Fibroblast of lung (primary cell): ENCODE results near the gene TMPRSS2. TPM values are rescaled to one million over a fixed set of nuclear protein-coding genes. Genes with fewer than 3 reads are reported as not detected.

ENCODE experiments used
- DNase-seq, 2 donors: peaks; one replicate each; pipeline versions ENCODE4 v3.0.0 to v3.0.0-alpha.2; 2010; ENCODE audit warnings: low read depth in 2 of 2
- H2AFZ ChIP-seq: 2 replicates; pipeline ENCODE4 v1.5.1; 2012; ENCODE audit warnings: low read length, control low read depth, inconsistent platforms
- H3K27ac ChIP-seq: 2 replicates; pipeline ENCODE4 v1.5.1; 2011; ENCODE audit warnings: low read length, control low read depth; ENCODE audit not compliant: insufficient read depth
- H3K27me3 ChIP-seq: 2 replicates; pipeline ENCODE4 v1.5.1; 2011; ENCODE audit warnings: mild to moderate bottlenecking, low read length; ENCODE audit not compliant: control insufficient read depth, insufficient read depth
- H3K36me3 ChIP-seq: 2 replicates; pipeline ENCODE4 v1.5.1; 2011; ENCODE audit warnings: low read length; ENCODE audit not compliant: control insufficient read depth, insufficient read depth
- H3K4me1 ChIP-seq: 2 replicates; pipeline ENCODE4 v1.5.1; 2011; ENCODE audit warnings: low read length; ENCODE audit not compliant: control insufficient read depth, insufficient read depth; ENCODE audit errors: extremely low read depth
- H3K4me2 ChIP-seq: 2 replicates; pipeline ENCODE4 v1.5.1; 2011; ENCODE audit warnings: low read length, control low read depth; ENCODE audit not compliant: insufficient read depth; ENCODE audit errors: extremely low read depth
- H3K4me3 ChIP-seq, 4 experiments: fragments of 200-600 bp in 1 of 4; sonication (generic) in 1 of 4; replicated peaks in 1 of 4; 2 replicates each; pipeline ENCODE4 v1.5.1; 2011 to 2016; ENCODE audit warnings: low read length in 4 of 4, low read depth in 3 of 4, mild to moderate bottlenecking in 3 of 4, control low read depth in 2 of 4, inconsistent platforms in 1 of 4, mixed read lengths in 1 of 4; ENCODE audit not compliant: insufficient read depth in 1 of 4; ENCODE audit errors: control extremely low read depth in 1 of 4
- H3K79me2 ChIP-seq: 2 replicates; pipeline ENCODE4 v1.5.1; 2012; ENCODE audit warnings: mild to moderate bottlenecking, low read length, inconsistent platforms; ENCODE audit not compliant: control insufficient read depth, insufficient read depth
- H3K9ac ChIP-seq: 2 replicates; pipeline ENCODE4 v1.5.1; 2011; ENCODE audit warnings: mild to moderate bottlenecking, low read length, control low read depth; ENCODE audit not compliant: insufficient read depth
- H3K9me3 ChIP-seq: 2 replicates; pipeline ENCODE4 v1.5.1; 2012; ENCODE audit warnings: low read depth, low read length; ENCODE audit not compliant: control insufficient read depth, insufficient read depth
- H4K20me1 ChIP-seq: 2 replicates; pipeline ENCODE4 v1.5.1; 2011; ENCODE audit warnings: low read length; ENCODE audit not compliant: control insufficient read depth, insufficient read depth; ENCODE audit errors: extremely low read depth
- EZH2 ChIP-seq: IDR thresholded peaks from 2 replicates; pipeline ENCODE4 v1.5.1; 2012; ENCODE audit warnings: low read length, control low read depth, mild to moderate bottlenecking; ENCODE audit errors: missing control alignments
- polyA plus RNA-seq, 2 donors: library from polyadenylated mRNA; depleted of rRNA in 1 of 2; stranded (reverse) in 1 of 2; unstranded in 1 of 2; fragments of >200 nt; gene quantifications; 2 replicates each; pipeline ENCODE4 v1.2.1, GENCODE V29; 2011 to 2012; ENCODE audit warnings: missing spikeins in 1 of 2
- total RNA-seq: library from RNA; depleted of rRNA; stranded (reverse); fragments of >200 nt; gene quantifications from 2 replicates; pipeline ENCODE4 v1.2.1, GENCODE V29; 2014
- TF ChIP-seq, protein P1 (sequence below), 2 donors: IDR thresholded peaks in 1 of 2; conservative IDR thresholded peaks in 1 of 2; 1 replicate in 1 of 2; 2 replicates in 1 of 2; pipeline ENCODE4 v1.5.1; 2011 to 2012; ENCODE audit warnings: low read length in 2 of 2, control low read depth in 1 of 2, inconsistent platforms in 1 of 2, low read depth in 1 of 2, mild to moderate bottlenecking in 1 of 2

TMPRSS2 gene
- total and polyA plus RNA-seq, 2 donors (not counting 1 experiment from before 2014, with no cell fraction given) = 0.17 TPM; not detected in 1

- DNase-seq = peak in 1 of 2 donors; percentile 66
- H3K9ac ChIP-seq = no peak overlapping the region
Observed at GRCh38 chr21:41442481-41443186, 65.3 kb downstream of the TMPRSS2 start.

GRCh38 chr21:41441546-41441945 is 66.4 kb downstream of the TMPRSS2 start:
- no peaks in the 10 kb centered on the region for H3K9me3 ChIP-seq
- no peak overlapping the region for H3K27ac ChIP-seq
- H3K4me1 ChIP-seq = no peaks in the 10 kb centered on the region
- no peak overlapping the region for H3K4me3 ChIP-seq
- no peaks in the 10 kb centered on the region for H4K20me1 ChIP-seq
- no peak overlapping the region for H3K4me2 ChIP-seq
- no peaks in the 10 kb centered on the region for H3K36me3 ChIP-seq
- no peak overlapping the region for H2AFZ ChIP-seq
- DNase-seq = no peak
- no peak overlapping the region for H3K9ac ChIP-seq
- H3K27me3 ChIP-seq = no peaks in the 10 kb centered on the region
- no peaks in the 10 kb centered on the region for H3K79me2 ChIP-seq
- TF ChIP-seq EZH2 = no peak
- TF ChIP-seq, protein P1, sequence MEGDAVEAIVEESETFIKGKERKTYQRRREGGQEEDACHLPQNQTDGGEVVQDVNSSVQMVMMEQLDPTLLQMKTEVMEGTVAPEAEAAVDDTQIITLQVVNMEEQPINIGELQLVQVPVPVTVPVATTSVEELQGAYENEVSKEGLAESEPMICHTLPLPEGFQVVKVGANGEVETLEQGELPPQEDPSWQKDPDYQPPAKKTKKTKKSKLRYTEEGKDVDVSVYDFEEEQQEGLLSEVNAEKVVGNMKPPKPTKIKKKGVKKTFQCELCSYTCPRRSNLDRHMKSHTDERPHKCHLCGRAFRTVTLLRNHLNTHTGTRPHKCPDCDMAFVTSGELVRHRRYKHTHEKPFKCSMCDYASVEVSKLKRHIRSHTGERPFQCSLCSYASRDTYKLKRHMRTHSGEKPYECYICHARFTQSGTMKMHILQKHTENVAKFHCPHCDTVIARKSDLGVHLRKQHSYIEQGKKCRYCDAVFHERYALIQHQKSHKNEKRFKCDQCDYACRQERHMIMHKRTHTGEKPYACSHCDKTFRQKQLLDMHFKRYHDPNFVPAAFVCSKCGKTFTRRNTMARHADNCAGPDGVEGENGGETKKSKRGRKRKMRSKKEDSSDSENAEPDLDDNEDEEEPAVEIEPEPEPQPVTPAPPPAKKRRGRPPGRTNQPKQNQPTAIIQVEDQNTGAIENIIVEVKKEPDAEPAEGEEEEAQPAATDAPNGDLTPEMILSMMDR (conservative IDR thresholded peaks at IDR 0.05 in 1 of 2, IDR thresholded peaks at IDR 0.05 in 1 of 2; ENCODE audit: low read depth in 1 of 2, low read length in 2 of 2) = no peak

More at GRCh38 chr21:41442481-41443186, 65.3 kb downstream of the TMPRSS2 start:
- Histone ChIP-seq H3K79me2 (no peaks in the 10 kb centered on the region), H3K27ac (no peak overlapping the region), H4K20me1 (no peaks in the 10 kb centered on the region), H3K4me3 (no peak overlapping the region), H3K9me3 (no peaks in the 10 kb centered on the region), H3K4me2 (no peak overlapping the region), H3K36me3 (no peaks in the 10 kb centered on the region), H3K27me3 (no peaks in the 10 kb centered on the region), H3K4me1 (no peaks in the 10 kb centered on the region), H2AFZ (no peak overlapping the region)
- TF ChIP-seq, protein P1 (conservative IDR thresholded peaks at IDR 0.05 in 1 of 2, IDR thresholded peaks at IDR 0.05 in 1 of 2; ENCODE audit: low read depth in 1 of 2, low read length in 2 of 2) = no peak
- TF ChIP-seq EZH2 = no peak

GRCh38 chr21:41439248-41439647 is 68.7 kb downstream of the TMPRSS2 start:
- H3K4me2 ChIP-seq = no peak overlapping the region
- no peaks in the 10 kb centered on the region for H3K79me2 ChIP-seq
- TF ChIP-seq, protein P1 (conservative IDR thresholded peaks at IDR 0.05 in 1 of 2, IDR thresholded peaks at IDR 0.05 in 1 of 2; ENCODE audit: low read depth in 1 of 2, low read length in 2 of 2) = no peak
- no peak for TF ChIP-seq EZH2
- H3K9ac ChIP-seq = no peak overlapping the region
- H3K27me3 ChIP-seq = no peaks in the 10 kb centered on the region
- H2AFZ ChIP-seq = no peak overlapping the region
- H3K4me1 ChIP-seq = no peaks in the 10 kb centered on the region
- H3K36me3 ChIP-seq = no peaks in the 10 kb centered on the region
- H3K27ac ChIP-seq = no peak overlapping the region
- DNase-seq = no peak
- H3K4me3 ChIP-seq = no peak overlapping the region
- no peaks in the 10 kb centered on the region for H4K20me1 ChIP-seq
- H3K9me3 ChIP-seq = no peaks in the 10 kb centered on the region
